ENCODE results near the gene CHID1.

CHID1 gene

GRCh38 chr11:841981-842369 lies 68.6 kb downstream of the CHID1 start:
- no peak for DNase-seq
- peak overlapping the region; percentile 87 for H3K4me3 Mint-ChIP-seq
- peaks cover 11% of the 10 kb centered on the region for H3K27me3 Mint-ChIP-seq (ENCODE audit: low read depth, poor library complexity)
- H3K9me3 Mint-ChIP-seq, result no peaks in the 10 kb centered on the region
- peaks cover 8% of the 10 kb centered on the region for H3K36me3 Mint-ChIP-seq (ENCODE audit: low read depth)
- peak overlapping the region; percentile 90 for H3K27ac Mint-ChIP-seq
- H3K4me1 Mint-ChIP-seq, result peaks cover 40% of the 10 kb centered on the region
- TF ChIP-seq CTCF (IDR thresholded peaks at IDR 0.05), result no peak

GRCh38 chr11:839875-840617 lies 70.6 kb downstream of the CHID1 start:
- no peak for DNase-seq
- peaks cover 3% of the 10 kb centered on the region for H3K27me3 Mint-ChIP-seq (ENCODE audit: low read depth, poor library complexity)

GRCh38 chr11:839280-839623 lies 71.4 kb downstream of the CHID1 start:
- Mint-ChIP-seq H3K27me3 (ENCODE audit: low read depth, poor library complexity) (peaks cover 3% of the 10 kb centered on the region), H3K36me3 (ENCODE audit: low read depth) (peaks cover 8% of the 10 kb centered on the region), H3K4me3 (no peak overlapping the region), H3K27ac (no peak overlapping the region), H3K9me3 (no peaks in the 10 kb centered on the region), H3K4me1 (peaks cover 29% of the 10 kb centered on the region)
- DNase-seq, result no peak
- no peak for TF ChIP-seq CTCF (IDR thresholded peaks at IDR 0.05)

More at GRCh38 chr11:839875-840617, 70.6 kb downstream of the CHID1 start:
- peak; percentile 11 for TF ChIP-seq CTCF (IDR thresholded peaks at IDR 0.05)
- Mint-ChIP-seq H3K9me3 (no peaks in the 10 kb centered on the region), H3K4me1 (peaks cover 31% of the 10 kb centered on the region), H3K36me3 (ENCODE audit: low read depth) (peaks cover 8% of the 10 kb centered on the region), H3K27ac (no peak overlapping the region), H3K4me3 (peak overlapping the region; percentile 87)

GRCh38 chr11:838441-839279 lies 72.0 kb downstream of the CHID1 start:
- TF ChIP-seq CTCF (IDR thresholded peaks at IDR 0.05), result peak; percentile 15
- DNase-seq, result no peak
- Mint-ChIP-seq H3K4me1 (peaks cover 29% of the 10 kb centered on the region), H3K36me3 (ENCODE audit: low read depth) (peaks cover 8% of the 10 kb centered on the region), H3K27ac (no peak overlapping the region), H3K4me3 (no peak overlapping the region), H3K9me3 (no peaks in the 10 kb centered on the region), H3K27me3 (ENCODE audit: low read depth, poor library complexity) (peaks cover 3% of the 10 kb centered on the region)

- no peak overlapping the region for H3K27ac Mint-ChIP-seq
- no peaks in the 10 kb centered on the region for H3K9me3 Mint-ChIP-seq
- TF ChIP-seq CTCF (IDR thresholded peaks at IDR 0.05), result no peak
- no peak for DNase-seq
- H3K4me1 Mint-ChIP-seq, result peaks cover 26% of the 10 kb centered on the region
- H3K36me3 Mint-ChIP-seq (ENCODE audit: low read depth), result peaks cover 8% of the 10 kb centered on the region
- peaks cover 3% of the 10 kb centered on the region for H3K27me3 Mint-ChIP-seq (ENCODE audit: low read depth, poor library complexity)
- H3K4me3 Mint-ChIP-seq, result no peak overlapping the region
These were observed 72.7 kb downstream of the CHID1 start for GRCh38 chr11:837990-838307.
